RPMI8226 (cell line): ENCODE data around the gene MED13L.
"Not testable (repeated sequence)": the region's sequence is repeated elsewhere in the genome, so short reads cannot be mapped to it uniquely, and the experiment has no call there.

Experiments
- DNase-seq: peaks from one replicate; pipeline ENCODE4 v3.0.0-alpha.2; 2015

The MED13L gene

DNA sequence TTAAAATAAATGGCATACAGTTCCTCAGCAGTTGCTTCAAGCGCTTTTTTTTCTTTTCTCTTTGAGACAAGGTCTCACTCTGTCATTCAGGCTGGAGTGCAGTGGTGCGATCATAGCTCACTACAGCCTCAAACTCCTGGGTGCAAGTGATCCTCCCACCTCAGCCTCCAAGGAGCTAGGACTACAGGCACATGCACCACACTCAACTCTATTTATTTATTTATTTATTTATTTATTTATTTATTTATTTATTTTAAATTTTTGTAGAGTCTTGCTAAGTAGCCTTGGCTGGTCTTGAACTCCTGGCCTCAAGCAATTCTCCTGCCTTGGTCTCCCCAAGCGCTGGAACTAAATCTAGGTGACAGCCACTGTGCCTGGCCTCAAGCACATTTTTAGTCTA is 132.0 kb downstream of the MED13L start:
- no peak for DNase-seq

DNA sequence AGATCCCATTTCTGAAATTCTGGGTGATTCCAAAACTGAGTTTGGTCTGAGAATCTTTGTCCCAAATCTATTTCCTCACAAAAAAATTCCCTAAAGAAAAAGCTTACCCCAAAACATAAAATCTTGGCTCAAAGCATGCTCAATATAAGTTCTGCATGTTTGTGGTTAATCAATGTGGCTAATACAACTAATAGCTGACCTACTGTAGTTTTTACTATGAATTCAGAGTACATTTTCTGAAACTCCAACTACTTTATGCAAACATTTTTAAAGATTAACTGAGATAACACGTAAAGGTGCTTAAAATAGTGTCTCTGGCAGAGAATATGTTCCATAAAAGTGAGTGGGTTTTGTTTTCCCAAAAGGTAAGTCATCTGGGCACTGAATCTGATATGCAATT is 133.1 kb downstream of the MED13L start:
- DNase-seq = no peak

DNA sequence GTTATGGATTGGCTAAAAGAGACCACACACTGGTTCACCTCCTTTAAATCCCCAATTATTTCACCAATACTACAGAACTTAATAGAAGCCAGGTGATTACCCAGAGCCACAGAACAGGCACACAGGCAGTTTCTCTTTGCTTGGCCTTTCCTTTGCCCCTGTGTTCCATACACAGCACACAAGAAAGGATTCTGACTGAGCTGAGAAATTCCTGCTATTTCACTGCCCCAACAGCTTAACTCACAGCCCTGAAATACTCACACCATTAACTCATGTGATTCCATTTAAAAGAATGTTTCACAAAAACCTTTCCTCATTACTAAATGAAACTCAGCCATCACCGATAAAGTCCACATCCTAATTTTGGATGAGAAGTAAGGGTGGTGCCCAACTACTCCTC is 133.6 kb downstream of the MED13L start:
- DNase-seq = no peak

DNA sequence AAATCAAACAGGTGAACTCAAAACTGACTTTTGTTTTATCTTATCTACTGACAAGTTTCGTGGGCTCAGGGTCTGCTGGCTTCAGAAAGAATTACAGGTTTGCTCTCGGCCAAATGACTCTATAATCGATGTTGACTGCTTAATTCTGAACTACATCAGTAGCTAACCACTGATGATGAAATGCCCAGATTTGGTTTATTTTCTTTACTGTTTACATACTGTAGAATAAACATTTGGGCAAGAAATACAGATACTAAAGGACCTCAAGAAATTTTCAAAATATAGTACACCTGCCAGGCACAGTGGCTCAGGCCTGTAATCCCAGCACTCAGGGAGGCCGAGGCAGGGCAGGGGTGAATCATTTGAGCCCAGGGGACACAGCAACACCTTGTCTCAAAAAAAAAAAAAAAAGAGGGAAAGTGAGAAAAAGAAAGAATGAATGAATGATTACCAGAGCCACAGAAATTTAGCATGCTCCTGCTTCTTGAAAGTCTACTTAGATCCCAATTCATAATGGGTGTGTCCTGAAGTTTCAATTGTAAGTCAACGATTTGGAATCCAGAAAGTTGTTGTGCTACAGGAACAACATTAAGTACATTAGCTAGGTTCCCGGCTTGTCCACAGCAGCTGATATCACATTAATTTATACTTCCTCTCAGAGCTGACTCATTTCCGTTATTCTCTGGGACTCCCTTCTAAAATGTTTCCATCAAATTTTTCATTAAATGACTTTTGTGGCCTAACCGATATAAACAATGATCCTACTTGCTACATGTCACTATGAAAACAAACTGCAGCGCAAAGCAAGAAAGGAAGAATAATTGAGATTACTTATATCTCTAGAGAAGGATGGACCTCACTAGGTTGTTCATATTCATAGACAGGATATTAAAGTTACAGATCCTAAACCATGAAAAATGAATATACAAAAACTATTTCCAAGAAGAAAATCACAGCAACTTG is 134.3 kb downstream of the MED13L start:
- no peak for DNase-seq

DNA sequence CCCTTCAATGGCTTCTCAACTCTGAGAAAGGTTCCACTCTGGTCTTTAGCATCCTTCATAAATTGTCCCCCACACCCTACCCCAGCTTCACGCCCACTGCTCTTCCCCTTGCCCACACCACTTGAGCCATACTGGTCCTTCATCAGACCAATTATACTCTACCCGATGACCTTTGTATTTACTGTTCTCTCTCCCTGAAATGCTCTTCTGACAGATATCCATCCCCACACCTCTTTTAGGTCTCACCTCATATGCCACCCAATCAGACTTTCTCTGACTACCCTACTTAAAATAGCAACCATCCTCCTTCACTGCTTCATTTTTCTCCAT is 135.7 kb downstream of the MED13L start:
- DNase-seq = no peak

DNA sequence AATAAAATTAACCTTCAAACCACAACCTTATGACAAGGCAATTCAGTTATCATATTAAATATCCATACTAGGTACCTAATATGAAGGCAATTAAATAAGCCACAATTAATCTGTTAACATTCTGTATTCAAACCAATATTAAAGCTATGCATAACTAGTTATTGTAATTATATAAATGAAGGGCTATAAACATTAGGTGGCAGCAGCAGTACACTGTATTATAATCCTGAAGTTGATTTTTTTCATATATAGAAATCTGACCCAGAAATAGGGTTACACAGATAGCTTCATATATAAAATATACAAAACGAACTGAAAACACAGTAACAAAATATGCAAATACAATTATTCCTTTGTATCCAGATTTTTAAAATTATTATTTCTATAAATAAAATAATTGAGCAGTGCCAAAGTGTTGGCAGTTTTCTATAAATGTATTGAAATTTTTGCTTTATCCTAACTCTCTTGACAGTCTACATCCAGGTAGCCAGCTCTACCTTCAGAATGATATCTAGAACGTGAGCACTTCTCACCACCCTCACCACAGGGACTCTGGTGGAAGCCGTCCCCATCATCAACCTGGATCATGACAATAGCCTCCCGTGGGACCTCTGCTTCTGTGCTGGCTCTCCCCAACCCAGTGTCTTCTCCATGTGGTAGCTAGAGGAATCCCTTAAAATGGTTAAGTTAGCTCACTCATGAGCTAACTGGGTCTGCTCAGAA is 136.2 kb downstream of the MED13L start:
- no peak for DNase-seq

DNA sequence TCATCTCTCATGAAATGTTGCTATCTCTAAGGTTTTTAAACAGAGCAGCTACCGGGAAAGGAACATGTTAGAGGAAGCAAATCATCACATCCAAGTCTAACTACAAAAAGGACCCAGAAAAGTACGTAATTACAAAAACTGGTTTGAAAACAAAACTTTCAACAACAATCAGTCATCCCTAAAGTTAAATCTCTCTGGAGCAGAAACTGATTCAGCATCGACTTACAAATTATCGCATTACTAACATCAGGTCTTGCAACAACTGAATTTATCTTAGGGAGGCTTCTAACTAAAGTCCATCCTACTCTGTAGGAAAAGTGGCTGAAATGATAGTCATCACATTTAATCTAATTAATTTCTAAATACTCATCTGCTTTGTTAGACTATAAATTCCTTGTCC is 137.0 kb downstream of the MED13L start:
- no peak for DNase-seq

DNA sequence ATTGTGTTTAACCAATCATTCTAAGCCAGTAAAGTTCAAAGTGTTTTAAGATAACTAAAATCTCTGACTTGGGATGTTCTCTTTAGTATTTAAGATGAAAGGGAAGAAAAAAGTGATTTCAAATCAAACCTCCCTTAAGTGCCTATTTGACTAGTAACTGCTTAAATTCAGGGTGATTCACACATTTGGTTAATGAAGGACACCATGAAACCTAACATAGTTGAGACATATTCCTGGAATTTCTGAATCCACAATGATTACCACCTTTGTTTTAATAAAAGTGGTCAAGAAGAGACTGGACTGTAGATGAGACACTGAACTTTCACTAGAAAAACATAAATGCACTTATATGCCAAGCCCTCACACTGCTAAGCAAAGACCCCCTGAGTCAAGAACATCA is 138.7 kb downstream of the MED13L start:
- no peak for DNase-seq

DNA sequence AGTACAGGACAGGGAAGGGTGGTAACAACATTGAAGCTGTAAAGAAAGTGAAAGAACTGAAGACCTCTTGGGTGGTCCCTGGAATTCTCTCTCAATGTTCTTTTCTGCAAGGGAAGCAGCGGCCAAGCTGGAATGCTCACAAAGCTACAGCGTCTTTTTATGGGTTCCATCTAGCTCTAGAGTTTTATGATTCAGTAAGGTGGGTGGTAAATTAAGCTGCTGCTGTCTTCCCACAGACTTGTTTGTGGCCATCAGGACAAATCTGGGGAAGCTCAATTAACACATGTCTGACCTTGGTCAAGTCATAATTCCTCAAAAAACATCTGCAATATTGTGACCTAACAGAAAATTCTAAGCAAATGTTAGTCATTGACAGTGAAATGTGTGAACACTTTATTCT is 139.1 kb downstream of the MED13L start:
- DNase-seq = no peak

DNA sequence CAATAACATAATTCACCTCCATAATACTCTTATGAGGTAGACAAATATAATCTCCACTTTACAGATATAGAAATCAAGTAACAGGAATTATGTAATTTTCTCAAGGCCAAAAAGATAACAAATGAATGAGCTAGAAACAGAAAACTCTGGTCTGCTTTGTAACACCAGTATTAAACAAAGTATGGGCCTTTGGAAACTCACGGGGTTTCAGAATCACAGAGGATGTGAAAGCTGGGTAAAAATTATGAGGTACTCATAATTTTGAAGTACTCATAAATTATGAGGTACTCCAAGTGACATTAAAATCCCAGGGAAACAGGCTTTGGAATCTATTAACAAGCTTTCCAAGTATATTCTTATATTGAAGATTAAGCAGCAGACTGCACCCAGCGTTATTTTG is 140.2 kb downstream of the MED13L start:
- DNase-seq = no peak

DNA sequence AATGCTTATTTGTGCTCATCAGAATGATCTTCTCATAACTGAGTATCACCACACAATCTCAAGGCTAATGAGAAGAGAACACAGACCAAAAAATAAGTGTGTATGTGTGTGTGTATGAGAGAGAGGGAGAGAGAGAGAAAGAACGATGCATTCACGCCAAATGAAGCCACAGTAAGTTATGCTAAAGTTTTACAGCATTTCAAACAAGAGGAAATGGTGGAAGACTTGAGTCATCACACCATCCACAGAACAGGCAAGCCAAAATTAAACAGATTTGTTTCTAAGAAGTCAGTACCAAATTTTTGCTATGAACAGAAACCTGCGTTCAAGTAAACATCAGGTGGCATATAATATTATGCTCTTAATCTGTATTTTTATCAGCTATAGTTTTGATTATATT is 141.2 kb downstream of the MED13L start:
- DNase-seq = no peak

DNA sequence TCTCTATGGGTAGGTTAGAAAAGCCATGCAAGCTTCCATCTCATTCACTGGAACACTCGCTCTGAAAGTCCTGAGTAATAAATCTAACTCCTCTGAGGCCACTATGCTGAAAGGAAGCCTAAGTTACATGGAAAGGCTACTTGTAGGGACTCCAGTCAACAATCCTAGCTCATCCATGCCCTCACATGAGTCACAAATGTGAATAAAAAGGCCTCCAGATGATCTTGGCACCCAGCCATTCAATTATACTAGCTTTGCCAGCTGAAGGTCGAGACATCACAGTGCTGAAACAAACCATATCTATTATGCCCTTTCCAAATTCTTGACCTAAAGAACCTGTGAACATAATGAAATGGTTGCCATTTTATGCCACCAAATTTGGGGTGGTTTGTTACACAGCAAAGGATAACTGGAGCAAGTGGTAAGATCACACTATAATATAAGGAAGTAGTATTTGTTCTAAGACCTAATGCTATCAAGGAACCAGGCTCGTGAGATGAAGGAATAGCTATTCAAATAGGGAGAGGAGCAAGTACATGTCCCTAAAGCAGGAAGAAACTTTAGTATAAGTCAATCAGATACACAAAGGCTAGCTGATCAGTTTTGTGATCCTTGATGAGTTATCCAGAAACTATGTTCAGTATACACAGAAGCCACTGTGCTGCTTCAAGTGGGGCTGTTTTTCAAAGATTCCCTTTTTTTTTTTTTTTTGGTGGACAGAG is 142.1 kb downstream of the MED13L start:
- no peak for DNase-seq

DNA sequence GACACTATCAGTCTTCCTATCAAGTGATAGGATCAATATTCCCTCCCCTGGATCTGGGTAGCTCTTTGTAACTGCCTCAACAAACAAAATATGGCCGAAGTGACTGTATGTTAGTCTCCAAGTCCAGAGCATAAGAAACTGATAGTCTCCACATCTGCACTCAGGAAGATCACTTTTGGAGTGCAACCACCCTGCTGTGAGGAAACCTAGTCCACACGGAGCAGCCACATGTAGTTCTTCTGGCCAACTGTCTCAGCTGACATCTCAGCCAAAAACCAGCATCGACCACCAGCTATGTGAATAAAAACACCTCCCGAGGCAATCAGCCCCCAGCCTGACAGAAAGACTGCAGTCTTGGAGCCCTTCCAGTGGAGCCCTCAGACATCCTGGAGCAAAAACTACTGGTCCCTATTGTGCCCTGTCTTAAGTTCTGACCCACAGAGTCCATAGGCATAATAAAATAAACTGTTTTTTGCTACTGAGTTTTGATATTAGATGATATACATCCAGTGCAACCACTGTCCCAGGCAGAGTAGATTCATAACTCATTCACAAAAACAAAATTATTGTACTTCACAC is 143.8 kb downstream of the MED13L start:
- DNase-seq = no peak

DNA sequence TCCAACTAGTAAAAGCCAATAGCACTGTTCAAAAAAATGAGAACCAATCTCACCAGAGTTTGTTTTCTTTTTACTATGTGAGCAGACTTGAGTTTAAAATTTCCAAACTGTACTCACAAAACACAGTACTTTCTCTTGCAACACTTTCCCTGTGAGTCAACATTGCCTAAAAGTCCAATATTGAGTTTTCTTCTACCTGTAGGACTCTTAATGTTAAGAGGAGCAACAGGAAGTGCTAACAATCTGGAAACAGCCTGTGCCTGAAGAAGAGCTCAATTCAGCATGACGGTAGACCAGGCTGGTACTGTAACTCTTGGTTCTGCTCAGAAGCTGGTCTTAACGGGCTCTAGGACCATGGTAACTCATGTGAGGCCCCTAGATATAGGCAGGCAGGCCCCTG is 144.3 kb downstream of the MED13L start:
- no peak for DNase-seq

DNA sequence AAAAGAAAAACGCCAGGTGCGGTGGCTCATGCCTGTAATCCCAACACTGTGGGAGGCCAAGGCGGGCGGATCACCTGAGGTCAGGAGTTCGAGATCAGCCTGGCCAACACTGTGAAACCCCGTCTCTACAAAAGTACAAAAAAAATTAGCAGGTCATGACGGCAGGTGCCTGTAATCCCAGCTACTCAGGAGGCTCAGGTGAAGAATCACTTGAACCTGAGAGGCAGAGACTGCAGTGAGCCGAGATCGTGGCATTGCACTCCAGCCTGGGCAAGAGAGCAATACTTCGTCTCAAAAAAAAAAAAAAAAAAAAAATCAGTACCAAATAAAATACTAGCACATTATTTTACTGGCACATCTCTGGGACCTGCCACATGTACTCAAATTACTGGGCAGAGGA is 145.5 kb downstream of the MED13L start:
- not testable (repeated sequence) for DNase-seq

DNA sequence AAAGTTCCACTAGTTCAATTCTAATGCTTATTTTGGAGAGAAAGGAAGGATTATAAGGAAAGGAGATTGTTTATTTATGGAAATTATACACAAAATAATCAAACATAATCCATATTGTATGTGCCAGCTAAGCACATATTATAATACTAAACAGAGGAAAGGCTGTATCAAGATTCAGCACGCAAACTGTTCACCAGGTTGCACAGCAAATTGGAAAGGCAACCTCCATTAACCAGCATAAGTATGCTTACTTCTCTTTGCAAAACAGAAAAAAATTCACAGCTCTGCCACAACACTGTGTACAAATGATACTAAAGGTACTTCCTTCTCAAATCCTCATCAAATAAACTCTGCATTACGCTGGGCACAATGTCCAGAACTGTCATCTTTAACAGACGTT is 146.3 kb downstream of the MED13L start:
- no peak for DNase-seq

DNA sequence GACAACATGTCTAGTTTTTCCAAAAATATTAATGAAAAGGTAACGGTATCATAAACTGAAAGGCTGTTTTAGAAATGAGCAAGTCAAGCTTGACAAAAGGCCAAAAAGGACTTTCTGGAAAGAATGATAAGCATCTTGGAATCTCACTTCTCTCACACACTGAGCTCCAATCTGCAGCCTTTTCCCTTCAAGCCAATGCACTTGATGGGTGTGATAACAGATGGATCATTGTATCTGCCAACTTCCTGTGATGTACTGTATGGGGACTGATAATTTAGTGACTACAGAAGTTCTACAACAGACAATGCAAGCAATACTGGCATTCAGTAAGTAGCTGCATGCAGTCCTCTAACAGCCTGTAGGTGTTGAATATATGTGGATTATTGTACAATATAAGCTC is 147.1 kb downstream of the MED13L start:
- DNase-seq = no peak

DNA sequence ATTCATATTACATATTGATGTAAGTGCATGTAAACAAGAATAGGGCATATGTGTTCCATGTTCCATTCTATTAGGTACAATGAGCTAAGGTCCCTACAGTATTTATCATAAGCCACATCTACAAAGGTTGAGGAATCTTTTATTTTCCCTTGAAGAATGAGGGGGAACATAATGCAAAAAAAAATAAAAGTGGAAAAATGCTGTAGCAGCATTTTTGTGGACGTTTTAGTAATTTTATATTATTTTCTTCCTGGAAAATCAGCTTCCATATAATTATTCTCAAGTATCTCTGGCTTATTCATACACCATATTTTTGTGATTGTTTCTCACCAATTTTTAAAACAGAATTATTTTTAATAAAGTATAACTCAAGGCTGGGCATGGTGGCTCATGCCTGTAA is 148.7 kb downstream of the MED13L start:
- no peak for DNase-seq

DNA sequence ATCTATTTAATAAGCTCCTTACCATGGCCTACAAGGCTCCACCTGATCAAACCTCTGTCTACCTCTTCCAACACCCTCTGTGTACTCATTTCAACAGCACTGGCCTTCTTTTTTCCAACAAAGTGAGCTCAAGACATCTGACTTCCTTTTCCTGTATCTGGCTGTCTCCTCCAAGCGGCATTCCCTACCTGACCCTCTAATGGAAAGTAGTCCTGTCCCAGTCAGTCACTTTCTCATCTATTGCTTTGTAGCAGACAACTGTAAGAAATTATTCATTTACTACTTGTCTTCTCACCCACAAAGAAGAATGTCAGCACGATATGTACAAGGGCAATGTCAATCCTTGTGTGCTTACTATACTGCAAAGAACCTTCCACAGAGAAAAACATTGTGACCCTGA is 149.6 kb downstream of the MED13L start:
- DNase-seq = no peak

DNA sequence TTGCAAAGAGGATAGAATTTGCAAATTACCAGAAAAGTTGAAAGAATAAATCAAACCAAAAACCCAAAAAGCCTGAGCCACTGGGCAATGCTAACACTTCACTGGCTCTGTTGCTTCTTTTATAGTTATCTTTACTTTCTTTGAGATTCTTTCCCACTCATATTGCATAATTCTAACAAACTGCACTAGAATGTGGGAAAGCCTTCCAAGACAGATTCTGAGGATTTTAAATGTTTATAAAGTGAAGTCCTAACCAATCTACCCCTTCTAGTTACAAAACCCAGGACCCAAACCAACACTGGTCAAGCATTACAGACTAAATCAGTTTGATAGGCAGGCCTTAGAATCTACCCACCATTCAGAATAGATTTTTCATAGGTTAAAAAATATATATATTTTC is 150.9 kb downstream of the MED13L start:
- no peak for DNase-seq

DNA sequence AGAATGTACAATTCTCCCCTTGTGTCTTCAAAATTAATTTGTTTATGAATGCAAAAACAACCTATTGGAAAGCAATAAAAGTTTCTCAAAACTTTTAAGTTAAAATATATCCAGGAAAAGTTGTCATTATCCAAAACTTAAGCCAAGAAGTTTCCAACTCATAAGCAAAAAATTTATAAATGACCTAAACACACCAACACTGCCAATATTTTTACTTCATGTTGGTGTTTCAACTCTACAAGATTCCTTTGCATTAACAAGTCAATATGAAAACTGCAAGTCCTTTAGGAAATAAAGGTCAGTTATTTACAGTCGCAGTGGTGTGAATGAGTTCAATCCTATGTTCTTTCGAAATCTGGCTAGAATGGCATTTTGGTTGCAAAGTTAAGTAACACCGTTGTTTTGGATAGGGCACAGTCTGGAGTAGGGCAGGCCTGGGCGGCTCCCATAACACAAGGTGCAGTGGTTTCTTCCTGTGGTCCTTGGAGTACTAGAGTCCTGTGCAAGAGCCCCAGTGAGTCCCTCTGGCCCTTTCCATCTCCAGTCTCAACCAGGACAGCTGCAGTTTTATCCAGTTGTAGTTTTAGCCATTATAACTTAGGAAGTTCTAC is 151.4 kb downstream of the MED13L start:
- no peak for DNase-seq

DNA sequence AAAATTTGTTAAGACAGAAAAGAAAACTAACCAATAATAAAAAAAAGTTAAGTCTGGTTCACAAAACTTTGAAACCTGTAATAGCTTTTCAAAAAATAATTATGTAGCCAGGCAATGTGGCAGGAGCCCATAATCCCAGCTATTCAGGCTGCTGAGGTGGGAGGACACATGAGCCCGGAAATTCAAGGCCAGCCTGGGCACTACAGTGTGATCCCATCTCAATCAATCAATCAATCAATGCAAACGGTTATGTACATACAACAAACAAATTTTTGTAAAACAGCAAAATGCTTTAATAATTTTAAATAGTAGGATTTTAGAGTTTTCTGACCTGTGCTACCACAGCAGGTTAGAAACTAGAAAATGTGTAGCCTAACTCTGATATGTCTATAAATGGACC is 152.4 kb downstream of the MED13L start:
- DNase-seq = no peak
